Measurements from ENCODE around the gene FLRT1. TPM values are rescaled to one million over a fixed set of nuclear protein-coding genes. Genes with fewer than 3 reads are reported as not detected.
A peak's percentile ranks its signal among the peaks of the same experiment; 100 is the strongest.

The FLRT1 gene
- polyA plus RNA-seq, 1 donor from 2014 or later: 2.6 TPM

GRCh38 chr11:64027651-64028397, 7.9 kb upstream of the FLRT1 start:
- no peaks in the 10 kb centered on the region for H4K20me1 ChIP-seq (ENCODE audit: insufficient read depth)
- peak overlapping the region; percentile 76 for H3K4me2 ChIP-seq (ENCODE audit: low read length)
- H3K36me3 ChIP-seq (ENCODE audit: insufficient read depth, low read length): no peaks in the 10 kb centered on the region
- H3K9ac ChIP-seq (ENCODE audit: low read length): peak overlapping the region; percentile 66
- peak overlapping the region; percentile 34 for H3K27ac ChIP-seq (ENCODE audit: low read length)
- TF ChIP-seq CTCF (IDR thresholded peaks at IDR 0.05; ENCODE audit: poor library complexity, severe bottlenecking) (no peak), SMC3 (conservative IDR thresholded peaks at IDR 0.05; ENCODE audit: poor library complexity) (no peak), POLR2AphosphoS5 (IDR thresholded peaks at IDR 0.05) (no peak), EP300 (conservative IDR thresholded peaks at IDR 0.05; ENCODE audit: poor library complexity, severe bottlenecking) (no peak), MXI1 (conservative IDR thresholded peaks at IDR 0.05; ENCODE audit: poor library complexity, severe bottlenecking) (no peak), RAD21 (conservative IDR thresholded peaks at IDR 0.05) (no peak), EZH2 (IDR thresholded peaks at IDR 0.05; ENCODE audit: borderline replicate concordance, insufficient read depth, low read length, poor library complexity, severe bottlenecking) (no peak), TAF1 (IDR thresholded peaks at IDR 0.05; ENCODE audit: low read depth) (no peak)
- TF ChIP-seq, protein P1, sequence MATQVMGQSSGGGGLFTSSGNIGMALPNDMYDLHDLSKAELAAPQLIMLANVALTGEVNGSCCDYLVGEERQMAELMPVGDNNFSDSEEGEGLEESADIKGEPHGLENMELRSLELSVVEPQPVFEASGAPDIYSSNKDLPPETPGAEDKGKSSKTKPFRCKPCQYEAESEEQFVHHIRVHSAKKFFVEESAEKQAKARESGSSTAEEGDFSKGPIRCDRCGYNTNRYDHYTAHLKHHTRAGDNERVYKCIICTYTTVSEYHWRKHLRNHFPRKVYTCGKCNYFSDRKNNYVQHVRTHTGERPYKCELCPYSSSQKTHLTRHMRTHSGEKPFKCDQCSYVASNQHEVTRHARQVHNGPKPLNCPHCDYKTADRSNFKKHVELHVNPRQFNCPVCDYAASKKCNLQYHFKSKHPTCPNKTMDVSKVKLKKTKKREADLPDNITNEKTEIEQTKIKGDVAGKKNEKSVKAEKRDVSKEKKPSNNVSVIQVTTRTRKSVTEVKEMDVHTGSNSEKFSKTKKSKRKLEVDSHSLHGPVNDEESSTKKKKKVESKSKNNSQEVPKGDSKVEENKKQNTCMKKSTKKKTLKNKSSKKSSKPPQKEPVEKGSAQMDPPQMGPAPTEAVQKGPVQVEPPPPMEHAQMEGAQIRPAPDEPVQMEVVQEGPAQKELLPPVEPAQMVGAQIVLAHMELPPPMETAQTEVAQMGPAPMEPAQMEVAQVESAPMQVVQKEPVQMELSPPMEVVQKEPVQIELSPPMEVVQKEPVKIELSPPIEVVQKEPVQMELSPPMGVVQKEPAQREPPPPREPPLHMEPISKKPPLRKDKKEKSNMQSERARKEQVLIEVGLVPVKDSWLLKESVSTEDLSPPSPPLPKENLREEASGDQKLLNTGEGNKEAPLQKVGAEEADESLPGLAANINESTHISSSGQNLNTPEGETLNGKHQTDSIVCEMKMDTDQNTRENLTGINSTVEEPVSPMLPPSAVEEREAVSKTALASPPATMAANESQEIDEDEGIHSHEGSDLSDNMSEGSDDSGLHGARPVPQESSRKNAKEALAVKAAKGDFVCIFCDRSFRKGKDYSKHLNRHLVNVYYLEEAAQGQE (IDR thresholded peaks at IDR 0.05; ENCODE audit: borderline replicate concordance): no peak
- no peak overlapping the region for H2AFZ ChIP-seq (ENCODE audit: low read depth, low read length)
- no peaks in the 10 kb centered on the region for H3K79me2 ChIP-seq (replicated peaks; ENCODE audit: insufficient read depth, low read length)
- H3F3A ChIP-seq (ENCODE audit: insufficient read depth, low read length, poor library complexity, severe bottlenecking): no peaks in the 10 kb centered on the region
- H3K9me3 ChIP-seq (ENCODE audit: low read length): no peaks in the 10 kb centered on the region
- no peaks in the 10 kb centered on the region for H3K9me2 ChIP-seq (ENCODE audit: insufficient read depth, low read length)
- no peaks in the 10 kb centered on the region for H3K27me3 ChIP-seq (ENCODE audit: insufficient read depth, low read depth, low read length)
- peak overlapping the region; percentile 61 for H3K4me3 ChIP-seq (ENCODE audit: low read length)

DNA sequence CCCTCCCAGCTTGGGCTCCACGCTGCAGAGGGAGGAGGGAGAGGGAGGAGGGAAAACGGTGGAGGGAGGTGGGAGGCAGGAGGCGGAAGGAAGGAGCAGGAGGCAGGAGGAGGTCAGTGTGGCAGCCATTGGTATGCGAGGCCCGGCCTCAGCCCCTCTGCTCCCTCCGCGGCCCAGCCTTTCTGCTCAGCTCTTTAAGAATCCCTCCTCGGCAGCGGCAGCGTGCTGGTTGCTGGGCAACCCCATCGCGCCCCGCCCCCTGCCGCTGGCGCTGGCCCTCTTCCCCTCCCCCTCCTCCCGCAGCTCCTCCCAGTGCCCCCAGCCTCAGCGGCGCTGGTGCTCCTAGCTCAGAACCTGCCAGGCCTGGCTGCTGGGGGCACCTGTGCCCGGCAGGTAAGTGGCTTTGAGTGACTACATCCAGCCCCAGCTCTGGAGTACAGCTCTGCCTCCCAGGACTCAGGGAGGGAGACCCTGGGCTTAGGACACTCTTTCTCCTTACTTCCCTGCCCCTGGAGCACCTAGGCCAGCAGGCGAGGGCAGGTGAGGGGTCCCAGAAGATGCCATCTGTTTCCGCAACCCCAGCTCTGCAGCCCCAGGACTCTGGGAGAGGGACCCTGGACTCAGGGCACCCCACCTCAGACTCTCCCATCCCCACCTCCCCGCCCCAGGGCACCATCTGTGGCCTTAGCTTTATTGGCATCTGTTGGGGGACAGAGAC, 7.2 kb upstream of the FLRT1 start:
- Histone ChIP-seq H3K9ac (ENCODE audit: low read length) (peak overlapping the region; percentile 66), H3K27ac (ENCODE audit: low read length) (peak overlapping the region; percentile 34), H4K20me1 (ENCODE audit: insufficient read depth) (no peaks in the 10 kb centered on the region), H3F3A (ENCODE audit: insufficient read depth, low read length, poor library complexity, severe bottlenecking) (no peaks in the 10 kb centered on the region), H3K9me2 (ENCODE audit: insufficient read depth, low read length) (no peaks in the 10 kb centered on the region), H2AFZ (ENCODE audit: low read depth, low read length) (no peak overlapping the region), H3K27me3 (ENCODE audit: insufficient read depth, low read depth, low read length) (no peaks in the 10 kb centered on the region), H3K4me3 (ENCODE audit: low read length) (peak overlapping the region; percentile 61), H3K36me3 (ENCODE audit: insufficient read depth, low read length) (no peaks in the 10 kb centered on the region), H3K79me2 (replicated peaks; ENCODE audit: insufficient read depth, low read length) (no peaks in the 10 kb centered on the region), H3K9me3 (ENCODE audit: low read length) (no peaks in the 10 kb centered on the region), H3K4me2 (ENCODE audit: low read length) (peak overlapping the region; percentile 76)
- TF ChIP-seq TAF1 (IDR thresholded peaks at IDR 0.05; ENCODE audit: low read depth) (no peak), SMC3 (conservative IDR thresholded peaks at IDR 0.05; ENCODE audit: poor library complexity) (peak; percentile 8), EZH2 (IDR thresholded peaks at IDR 0.05; ENCODE audit: borderline replicate concordance, insufficient read depth, low read length, poor library complexity, severe bottlenecking) (no peak), MXI1 (conservative IDR thresholded peaks at IDR 0.05; ENCODE audit: poor library complexity, severe bottlenecking) (peak; percentile 41)
- TF ChIP-seq, protein P1 (IDR thresholded peaks at IDR 0.05; ENCODE audit: borderline replicate concordance): no peak

Measured in neural cell (in vitro differentiated cells).